Keratinocyte (primary cell): ENCODE results near the gene PTRH1.

ENCODE experiments used
- EZH2 ChIP-seq: IDR thresholded peaks from one replicate; pipeline ENCODE4 v1.6.1; 2012; ENCODE audit warnings: inconsistent platforms, mild to moderate bottlenecking, low read length, moderate library complexity
- TF ChIP-seq, protein P1 (sequence below), 3 experiments: IDR thresholded peaks in 1 of 3; conservative IDR thresholded peaks in 1 of 3; optimal IDR thresholded peaks in 1 of 3; 2 replicates in 2 of 3; 3 replicates in 1 of 3; pipeline versions ENCODE3 to v1.5.1; 2011; ENCODE audit warnings: low read length in 3 of 3, mild to moderate bottlenecking in 3 of 3, moderate library complexity in 2 of 3, control low read depth in 1 of 3, inconsistent platforms in 1 of 3; ENCODE audit not compliant: insufficient read depth in 2 of 3; ENCODE audit errors: extremely low read depth in 1 of 3

DNA sequence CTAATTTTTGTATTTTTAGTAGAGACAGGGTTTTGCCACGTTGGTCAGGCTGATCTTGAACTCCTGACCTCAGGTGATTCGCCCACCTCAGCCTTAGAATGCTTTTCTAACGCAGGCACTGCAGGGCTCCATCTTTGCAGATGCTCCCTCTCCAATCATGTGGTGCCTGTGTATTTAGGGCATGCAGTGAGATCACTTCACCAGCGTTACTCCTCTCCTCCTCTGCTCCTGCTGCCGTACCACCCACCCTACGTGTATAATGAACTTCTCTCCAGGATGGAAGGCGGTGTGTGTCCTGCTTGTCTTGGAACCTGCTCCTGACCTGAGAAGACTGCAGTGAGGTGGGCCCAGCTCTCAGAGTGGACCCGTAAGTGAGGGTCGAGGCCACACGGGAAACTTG, 22.3 kb downstream of the PTRH1 start:
- TF ChIP-seq, protein P1, sequence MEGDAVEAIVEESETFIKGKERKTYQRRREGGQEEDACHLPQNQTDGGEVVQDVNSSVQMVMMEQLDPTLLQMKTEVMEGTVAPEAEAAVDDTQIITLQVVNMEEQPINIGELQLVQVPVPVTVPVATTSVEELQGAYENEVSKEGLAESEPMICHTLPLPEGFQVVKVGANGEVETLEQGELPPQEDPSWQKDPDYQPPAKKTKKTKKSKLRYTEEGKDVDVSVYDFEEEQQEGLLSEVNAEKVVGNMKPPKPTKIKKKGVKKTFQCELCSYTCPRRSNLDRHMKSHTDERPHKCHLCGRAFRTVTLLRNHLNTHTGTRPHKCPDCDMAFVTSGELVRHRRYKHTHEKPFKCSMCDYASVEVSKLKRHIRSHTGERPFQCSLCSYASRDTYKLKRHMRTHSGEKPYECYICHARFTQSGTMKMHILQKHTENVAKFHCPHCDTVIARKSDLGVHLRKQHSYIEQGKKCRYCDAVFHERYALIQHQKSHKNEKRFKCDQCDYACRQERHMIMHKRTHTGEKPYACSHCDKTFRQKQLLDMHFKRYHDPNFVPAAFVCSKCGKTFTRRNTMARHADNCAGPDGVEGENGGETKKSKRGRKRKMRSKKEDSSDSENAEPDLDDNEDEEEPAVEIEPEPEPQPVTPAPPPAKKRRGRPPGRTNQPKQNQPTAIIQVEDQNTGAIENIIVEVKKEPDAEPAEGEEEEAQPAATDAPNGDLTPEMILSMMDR (optimal IDR thresholded peaks at IDR 0.05 in 1 of 3, IDR thresholded peaks at IDR 0.05 in 1 of 3, conservative IDR thresholded peaks at IDR 0.05 in 1 of 3; ENCODE audit: extremely low read depth in 1 of 3, insufficient read depth in 2 of 3, low read length in 3 of 3), result no peak
- TF ChIP-seq EZH2, result no peak
